ENCODE measurements around the gene SCGB3A1.

The SCGB3A1 gene

GRCh38 chr5:180606215-180606785 is 15.0 kb upstream of the SCGB3A1 start:
- no peaks in the 10 kb centered on the region for H3K9me3 ChIP-seq (ENCODE audit: low read length)
- H3K4me3 ChIP-seq (ENCODE audit: low read length), result no peak overlapping the region
- H2AFZ ChIP-seq (ENCODE audit: low read depth, low read length), result no peak overlapping the region

GRCh38 chr5:180605554-180606214 is 14.4 kb upstream of the SCGB3A1 start:
- no peak overlapping the region for H3K4me3 ChIP-seq (ENCODE audit: low read length)
- H3K36me3 ChIP-seq (ENCODE audit: insufficient read depth, low read length), result no peaks in the 10 kb centered on the region
- H2AFZ ChIP-seq (ENCODE audit: low read depth, low read length), result no peak overlapping the region
- no peaks in the 10 kb centered on the region for H3K27me3 ChIP-seq (ENCODE audit: insufficient read depth, low read length)
- no peaks in the 10 kb centered on the region for H3K9me3 ChIP-seq (ENCODE audit: low read length)
- H3K4me1 ChIP-seq (ENCODE audit: insufficient read depth, low read length), result no peaks in the 10 kb centered on the region

More at GRCh38 chr5:180606215-180606785, 15.0 kb upstream of the SCGB3A1 start:
- no peaks in the 10 kb centered on the region for H3K4me1 ChIP-seq (ENCODE audit: insufficient read depth, low read length)
- H3K36me3 ChIP-seq (ENCODE audit: insufficient read depth, low read length), result no peaks in the 10 kb centered on the region
- no peaks in the 10 kb centered on the region for H3K27me3 ChIP-seq (ENCODE audit: insufficient read depth, low read length)

- Histone ChIP-seq H2AFZ (ENCODE audit: low read depth, low read length) (no peak overlapping the region), H3K36me3 (ENCODE audit: insufficient read depth, low read length) (no peaks in the 10 kb centered on the region), H3K27me3 (ENCODE audit: insufficient read depth, low read length) (no peaks in the 10 kb centered on the region), H3K4me3 (ENCODE audit: low read length) (no peak overlapping the region), H3K4me1 (ENCODE audit: insufficient read depth, low read length) (no peaks in the 10 kb centered on the region), H3K9me3 (ENCODE audit: low read length) (no peaks in the 10 kb centered on the region)
Measured at GRCh38 chr5:180604271-180604670, 13.0 kb upstream of the SCGB3A1 start.

GRCh38 chr5:180603076-180603594 is 11.8 kb upstream of the SCGB3A1 start:
- H3K4me1 ChIP-seq (ENCODE audit: insufficient read depth, low read length), result no peaks in the 10 kb centered on the region
- H3K9me3 ChIP-seq (ENCODE audit: low read length), result no peaks in the 10 kb centered on the region
- H3K27me3 ChIP-seq (ENCODE audit: insufficient read depth, low read length), result no peaks in the 10 kb centered on the region
- H2AFZ ChIP-seq (ENCODE audit: low read depth, low read length), result no peak overlapping the region
- no peak overlapping the region for H3K4me3 ChIP-seq (ENCODE audit: low read length)
- no peaks in the 10 kb centered on the region for H3K36me3 ChIP-seq (ENCODE audit: insufficient read depth, low read length)

- H3K4me3 ChIP-seq (ENCODE audit: low read length), result no peak overlapping the region
- no peak overlapping the region for H2AFZ ChIP-seq (ENCODE audit: low read depth, low read length)
- H3K27me3 ChIP-seq (ENCODE audit: insufficient read depth, low read length), result no peaks in the 10 kb centered on the region
- H3K4me1 ChIP-seq (ENCODE audit: insufficient read depth, low read length), result no peaks in the 10 kb centered on the region
- H3K9me3 ChIP-seq (ENCODE audit: low read length), result no peaks in the 10 kb centered on the region
- no peaks in the 10 kb centered on the region for H3K36me3 ChIP-seq (ENCODE audit: insufficient read depth, low read length)
Measured at GRCh38 chr5:180602481-180603075, 11.3 kb upstream of the SCGB3A1 start.

- H3K4me3 ChIP-seq (ENCODE audit: low read length), result no peak overlapping the region
- no peaks in the 10 kb centered on the region for H3K36me3 ChIP-seq (ENCODE audit: insufficient read depth, low read length)
- H2AFZ ChIP-seq (ENCODE audit: low read depth, low read length), result no peak overlapping the region
- no peaks in the 10 kb centered on the region for H3K9me3 ChIP-seq (ENCODE audit: low read length)
- no peaks in the 10 kb centered on the region for H3K4me1 ChIP-seq (ENCODE audit: insufficient read depth, low read length)
- H3K27me3 ChIP-seq (ENCODE audit: insufficient read depth, low read length), result no peaks in the 10 kb centered on the region
Measured at GRCh38 chr5:180601591-180602480, 10.5 kb upstream of the SCGB3A1 start.

GRCh38 chr5:180600554-180601041 is 9.3 kb upstream of the SCGB3A1 start:
- H3K9me3 ChIP-seq (ENCODE audit: low read length), result no peaks in the 10 kb centered on the region

GRCh38 chr5:180599981-180600553 is 8.8 kb upstream of the SCGB3A1 start:
- Histone ChIP-seq H3K27me3 (ENCODE audit: insufficient read depth, low read length) (no peaks in the 10 kb centered on the region), H3K9me3 (ENCODE audit: low read length) (no peaks in the 10 kb centered on the region), H3K4me3 (ENCODE audit: low read length) (no peak overlapping the region), H3K36me3 (ENCODE audit: insufficient read depth, low read length) (no peaks in the 10 kb centered on the region), H3K4me1 (ENCODE audit: insufficient read depth, low read length) (no peaks in the 10 kb centered on the region), H2AFZ (ENCODE audit: low read depth, low read length) (no peak overlapping the region)

More at GRCh38 chr5:180600554-180601041, 9.3 kb upstream of the SCGB3A1 start:
- Histone ChIP-seq H3K27me3 (ENCODE audit: insufficient read depth, low read length) (no peaks in the 10 kb centered on the region), H3K36me3 (ENCODE audit: insufficient read depth, low read length) (no peaks in the 10 kb centered on the region), H3K4me3 (ENCODE audit: low read length) (no peak overlapping the region), H3K4me1 (ENCODE audit: insufficient read depth, low read length) (no peaks in the 10 kb centered on the region), H2AFZ (ENCODE audit: low read depth, low read length) (no peak overlapping the region)

- Histone ChIP-seq H3K36me3 (ENCODE audit: insufficient read depth, low read length) (no peaks in the 10 kb centered on the region), H3K9me3 (ENCODE audit: low read length) (no peaks in the 10 kb centered on the region), H3K4me1 (ENCODE audit: insufficient read depth, low read length) (no peaks in the 10 kb centered on the region), H3K4me3 (ENCODE audit: low read length) (no peak overlapping the region), H2AFZ (ENCODE audit: low read depth, low read length) (no peak overlapping the region), H3K27me3 (ENCODE audit: insufficient read depth, low read length) (no peaks in the 10 kb centered on the region)
Measured at GRCh38 chr5:180599590-180599914, 8.3 kb upstream of the SCGB3A1 start.

- H3K27me3 ChIP-seq (ENCODE audit: insufficient read depth, low read length), result no peaks in the 10 kb centered on the region
- no peaks in the 10 kb centered on the region for H3K36me3 ChIP-seq (ENCODE audit: insufficient read depth, low read length)
- H3K4me3 ChIP-seq (ENCODE audit: low read length), result no peak overlapping the region
- H3K4me1 ChIP-seq (ENCODE audit: insufficient read depth, low read length), result no peaks in the 10 kb centered on the region
- no peaks in the 10 kb centered on the region for H3K9me3 ChIP-seq (ENCODE audit: low read length)
- H2AFZ ChIP-seq (ENCODE audit: low read depth, low read length), result no peak overlapping the region
Measured at GRCh38 chr5:180598797-180599589, 7.7 kb upstream of the SCGB3A1 start.

- H3K4me3 ChIP-seq (ENCODE audit: low read length), result no peak overlapping the region
- H3K36me3 ChIP-seq (ENCODE audit: insufficient read depth, low read length), result no peaks in the 10 kb centered on the region
- no peaks in the 10 kb centered on the region for H3K27me3 ChIP-seq (ENCODE audit: insufficient read depth, low read length)
- no peaks in the 10 kb centered on the region for H3K9me3 ChIP-seq (ENCODE audit: low read length)
- H3K4me1 ChIP-seq (ENCODE audit: insufficient read depth, low read length), result no peaks in the 10 kb centered on the region
- no peak overlapping the region for H2AFZ ChIP-seq (ENCODE audit: low read depth, low read length)
Measured at GRCh38 chr5:180598316-180598701, 7.0 kb upstream of the SCGB3A1 start.

- Histone ChIP-seq H3K4me1 (ENCODE audit: insufficient read depth, low read length) (no peaks in the 10 kb centered on the region), H3K27me3 (ENCODE audit: insufficient read depth, low read length) (peaks cover 7% of the 10 kb centered on the region), H3K9me3 (ENCODE audit: low read length) (no peaks in the 10 kb centered on the region), H2AFZ (ENCODE audit: low read depth, low read length) (no peak overlapping the region), H3K36me3 (ENCODE audit: insufficient read depth, low read length) (no peaks in the 10 kb centered on the region), H3K4me3 (ENCODE audit: low read length) (no peak overlapping the region)
Measured at GRCh38 chr5:180596668-180597231, 5.5 kb upstream of the SCGB3A1 start.

All from neuron (in vitro differentiated cells).